AG04449 (cell line): ENCODE results near the gene SP4.

Experiments used
- CTCF ChIA-PET: fragments of 350-600 bp; formaldehyde crosslinking; extraction: SDS; loops from one replicate; lab custom pipeline; 2021; ENCODE audit warnings: antibody characterized with exemption; lab: Yijun Ruan, JAX
- POLR2A ChIA-PET: fragments of 400-600, 350-600 bp; formaldehyde crosslinking; extraction: SDS; loops from one replicate; lab custom pipeline; 2020; ENCODE audit warnings: antibody characterized with exemption, inconsistent platforms; lab: Yijun Ruan, JAX
- DNase-seq: peaks from one replicate; pipeline ENCODE4 v3.0.0-alpha.2; 2010; ENCODE audit warnings: low read depth, low spot score
- H3K4me3 ChIP-seq: 2 replicates; pipeline ENCODE4 v1.5.1; 2011; ENCODE audit warnings: low read depth, mild to moderate bottlenecking, control low read depth, low read length
- TF ChIP-seq, protein P1 (sequence below): IDR thresholded peaks from one replicate; pipeline ENCODE4 v1.5.1; 2011; ENCODE audit warnings: mild to moderate bottlenecking, moderate library complexity, low read length, control low read depth, inconsistent platforms; ENCODE audit not compliant: insufficient read depth; ENCODE audit errors: missing control alignments

The SP4 gene

DNA sequence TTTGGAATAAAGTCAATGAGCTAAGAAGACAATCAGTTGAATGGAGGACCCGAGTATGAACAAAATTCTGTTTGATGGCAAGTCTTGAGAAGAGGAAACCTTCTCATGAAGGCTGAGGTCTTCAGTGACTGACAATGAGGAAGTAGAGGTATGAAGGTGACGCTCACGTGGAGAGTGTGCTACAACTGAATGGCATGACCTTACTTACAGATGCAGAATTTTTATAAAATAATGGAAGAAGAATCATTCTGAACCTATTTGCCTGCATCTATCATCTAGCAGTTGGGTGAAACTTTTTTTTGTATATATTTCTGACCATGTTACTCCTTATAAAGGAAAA, 19.4 kb upstream of the SP4 start:
- H3K4me3 ChIP-seq: no peak overlapping the region
- no peak for DNase-seq
- POLR2A ChIA-PET: no interaction called here
- CTCF ChIA-PET: no interaction called here
- TF ChIP-seq, protein P1, sequence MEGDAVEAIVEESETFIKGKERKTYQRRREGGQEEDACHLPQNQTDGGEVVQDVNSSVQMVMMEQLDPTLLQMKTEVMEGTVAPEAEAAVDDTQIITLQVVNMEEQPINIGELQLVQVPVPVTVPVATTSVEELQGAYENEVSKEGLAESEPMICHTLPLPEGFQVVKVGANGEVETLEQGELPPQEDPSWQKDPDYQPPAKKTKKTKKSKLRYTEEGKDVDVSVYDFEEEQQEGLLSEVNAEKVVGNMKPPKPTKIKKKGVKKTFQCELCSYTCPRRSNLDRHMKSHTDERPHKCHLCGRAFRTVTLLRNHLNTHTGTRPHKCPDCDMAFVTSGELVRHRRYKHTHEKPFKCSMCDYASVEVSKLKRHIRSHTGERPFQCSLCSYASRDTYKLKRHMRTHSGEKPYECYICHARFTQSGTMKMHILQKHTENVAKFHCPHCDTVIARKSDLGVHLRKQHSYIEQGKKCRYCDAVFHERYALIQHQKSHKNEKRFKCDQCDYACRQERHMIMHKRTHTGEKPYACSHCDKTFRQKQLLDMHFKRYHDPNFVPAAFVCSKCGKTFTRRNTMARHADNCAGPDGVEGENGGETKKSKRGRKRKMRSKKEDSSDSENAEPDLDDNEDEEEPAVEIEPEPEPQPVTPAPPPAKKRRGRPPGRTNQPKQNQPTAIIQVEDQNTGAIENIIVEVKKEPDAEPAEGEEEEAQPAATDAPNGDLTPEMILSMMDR: no peak

DNA sequence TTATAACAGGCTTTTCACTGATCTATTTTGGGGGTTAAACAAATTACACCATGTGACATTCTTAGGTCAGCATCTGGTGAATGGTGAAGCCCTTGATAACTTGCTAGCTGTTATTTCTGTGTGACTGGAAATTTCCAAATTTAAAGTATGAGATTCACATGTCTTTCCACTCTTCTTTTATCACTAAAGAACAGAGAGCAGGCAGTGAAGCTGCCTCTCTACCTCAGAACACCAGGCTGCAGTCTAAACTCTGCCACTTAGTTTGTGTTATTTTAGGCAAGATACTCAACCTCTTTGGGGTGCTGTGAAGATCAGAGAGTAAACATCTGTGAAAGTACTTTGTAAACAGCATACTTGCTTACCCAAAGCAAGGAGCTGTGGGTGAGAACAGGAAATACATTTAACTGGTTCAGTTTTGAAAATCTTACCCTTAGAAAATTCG, 15.5 kb upstream of the SP4 start:
- TF ChIP-seq, protein P1: no peak
- CTCF ChIA-PET: no interaction called here
- H3K4me3 ChIP-seq: no peak overlapping the region
- POLR2A ChIA-PET: no interaction called here
- no peak for DNase-seq

DNA sequence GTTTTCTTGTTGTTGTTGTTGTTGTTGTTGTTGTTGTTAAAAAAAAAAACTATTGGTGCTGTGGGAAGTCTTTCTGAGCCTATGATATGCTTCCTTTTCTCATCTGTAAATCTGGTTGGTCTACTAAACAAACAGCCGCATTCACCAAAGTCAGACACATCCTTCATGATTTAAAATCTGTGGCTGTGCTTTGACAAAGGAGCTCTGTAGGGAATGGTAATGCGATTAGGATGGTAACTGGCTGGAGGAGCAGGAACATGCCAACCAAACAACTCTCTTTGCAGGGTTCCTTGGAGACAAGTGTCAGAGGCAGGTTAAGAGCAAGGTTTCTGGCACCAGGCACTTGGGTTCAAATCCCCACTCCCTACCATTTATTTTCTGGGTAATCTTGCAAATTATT, 14.9 kb upstream of the SP4 start:
- DNase-seq: no peak
- CTCF ChIA-PET: no interaction called here
- POLR2A ChIA-PET: no interaction called here
- H3K4me3 ChIP-seq: no peak overlapping the region
- TF ChIP-seq, protein P1: no peak

DNA sequence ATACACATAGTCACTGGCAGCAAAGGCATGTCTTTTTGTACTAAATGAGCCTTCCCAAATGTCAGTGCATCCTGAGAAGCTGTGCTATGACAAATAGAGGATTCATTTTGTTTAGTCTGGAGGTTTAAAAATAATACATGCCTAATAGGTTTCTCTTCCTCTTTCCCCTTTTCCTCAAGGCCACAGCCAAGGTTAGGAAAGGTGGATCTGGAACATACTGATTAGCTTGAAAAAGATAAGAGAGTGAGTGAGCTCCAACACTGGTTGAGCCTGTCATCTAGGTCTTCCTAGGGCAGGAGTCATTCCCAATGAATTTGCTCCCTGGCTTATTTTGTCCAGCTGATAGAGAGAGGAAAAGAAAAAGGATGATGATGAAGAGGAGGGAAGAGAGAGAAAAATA, 14.4 kb upstream of the SP4 start:
- ChIA-PET POLR2A (no interaction called here), CTCF (no interaction called here)
- DNase-seq: no peak
- no peak overlapping the region for H3K4me3 ChIP-seq
- TF ChIP-seq, protein P1: no peak

DNA sequence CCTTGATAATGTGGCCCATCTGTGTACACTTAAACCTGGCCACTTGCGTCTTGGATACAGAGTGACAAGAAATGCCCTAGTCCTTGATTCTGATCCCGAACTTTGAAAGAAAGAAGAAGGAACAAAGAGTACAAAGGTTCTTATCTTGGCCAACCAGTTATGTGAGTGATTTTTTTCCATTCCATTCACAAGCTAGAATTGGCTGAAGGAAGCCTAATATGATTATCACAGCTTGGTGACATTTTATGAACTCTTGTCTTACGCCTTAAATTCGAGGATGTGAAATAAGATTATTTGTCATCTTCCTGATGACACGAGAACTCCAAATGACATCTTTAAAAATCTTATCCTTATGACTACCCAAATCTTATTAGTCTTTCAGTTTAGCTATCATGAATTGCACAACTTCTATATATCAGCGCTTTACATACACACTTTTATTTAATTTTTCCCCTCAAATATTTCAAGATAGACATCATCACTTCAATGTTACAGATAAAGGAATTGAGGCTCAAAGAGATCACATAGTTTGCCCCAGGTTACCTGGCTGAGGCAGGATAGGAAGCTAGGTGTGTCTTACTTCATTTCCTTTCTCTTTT, 13.0 kb upstream of the SP4 start:
- POLR2A ChIA-PET: no interaction called here
- no peak for DNase-seq
- TF ChIP-seq, protein P1: no peak
- CTCF ChIA-PET: no interaction called here
- no peak overlapping the region for H3K4me3 ChIP-seq

DNA sequence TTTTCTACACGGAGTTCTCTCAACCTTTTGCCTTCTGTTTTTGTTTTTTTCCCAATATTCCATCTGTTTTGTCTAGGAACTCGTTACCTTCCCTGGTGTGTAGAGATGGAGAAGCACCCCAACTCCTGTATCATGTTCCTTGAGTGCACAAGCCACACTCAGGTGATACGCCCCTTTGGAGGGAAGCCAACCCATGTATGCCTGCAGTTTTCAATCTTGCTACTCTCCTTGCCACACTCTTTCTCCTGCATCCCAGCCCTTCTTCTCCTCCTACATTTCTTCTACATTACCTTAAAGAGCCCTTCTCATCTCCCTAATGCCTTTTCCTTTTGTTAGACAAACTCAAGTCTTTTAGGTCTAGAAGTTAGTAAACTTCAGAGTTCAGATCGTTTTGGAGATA, 10.2 kb upstream of the SP4 start:
- TF ChIP-seq, protein P1: no peak
- no peak for DNase-seq
- POLR2A ChIA-PET: no interaction called here
- CTCF ChIA-PET: no interaction called here
- H3K4me3 ChIP-seq: no peak overlapping the region
